MM.1S (cell line): ENCODE measurements around the gene TMPRSS15.

Source experiments
- DNase-seq: peaks from one replicate; pipeline ENCODE4 v3.0.0-alpha.2; 2015
- H2AFZ ChIP-seq: fragments of 300-600 bp; sonication (generic); 2 replicates; pipeline ENCODE4 v1.6.0; 2016; ENCODE audit warnings: antibody characterized with exemption, low read length
- H3F3A ChIP-seq: fragments of 300-600 bp; sonication (generic); 2 replicates; pipeline ENCODE4 v1.6.1; 2016; ENCODE audit warnings: mild to moderate bottlenecking, antibody characterized with exemption, low read length, moderate library complexity, mixed read lengths; ENCODE audit not compliant: insufficient read depth
- H3K27ac ChIP-seq: fragments of 300-600 bp; sonication (generic); 2 replicates; pipeline ENCODE4 v1.5.1; 2016; ENCODE audit warnings: mild to moderate bottlenecking, low read length
- H3K27me3 ChIP-seq: fragments of 300-600 bp; sonication (generic); replicated peaks from 2 replicates; pipeline ENCODE4 v1.6.0; 2016; ENCODE audit warnings: low read length; ENCODE audit not compliant: insufficient read depth
- H3K36me3 ChIP-seq: fragments of 300-600 bp; sonication (generic); replicated peaks from 2 replicates; pipeline ENCODE4 v1.6.1; 2016; ENCODE audit warnings: mild to moderate bottlenecking, low read length, mixed read lengths; ENCODE audit not compliant: insufficient read depth
- H3K4me1 ChIP-seq: fragments of 300-600 bp; sonication (generic); 2 replicates; pipeline ENCODE4 v1.6.1; 2016; ENCODE audit warnings: low read length, mixed read lengths
- H3K4me2 ChIP-seq: fragments of 300-600 bp; sonication (generic); 2 replicates; pipeline ENCODE4 v1.6.0; 2016; ENCODE audit warnings: low read depth, low read length
- H3K4me3 ChIP-seq: fragments of 300-600 bp; sonication (generic); 2 replicates; pipeline ENCODE4 v1.5.1; 2016; ENCODE audit warnings: low read length, mixed read lengths
- H3K79me2 ChIP-seq: fragments of 300-600 bp; sonication (generic); 2 replicates; pipeline ENCODE4 v1.6.1; 2016; ENCODE audit warnings: mixed run types, low read length, mixed read lengths
- H3K9ac ChIP-seq: fragments of 300-600 bp; sonication (generic); 2 replicates; pipeline ENCODE4 v1.6.1; 2016; ENCODE audit warnings: low read length, mixed read lengths
- H3K9me2 ChIP-seq: fragments of 300-600 bp; sonication (generic); replicated peaks from 2 replicates; pipeline ENCODE4 v1.6.1; 2016; ENCODE audit warnings: mild to moderate bottlenecking, low read length, mixed read lengths; ENCODE audit not compliant: insufficient read depth
- H3K9me3 ChIP-seq: fragments of 300-600 bp; sonication (generic); replicated peaks from 2 replicates; pipeline ENCODE4 v1.6.1; 2016; ENCODE audit warnings: mild to moderate bottlenecking, low read length, mixed read lengths; ENCODE audit not compliant: insufficient read depth
- H4K20me1 ChIP-seq: fragments of 300-600 bp; sonication (generic); 2 replicates; pipeline ENCODE4 v1.6.1; 2016; ENCODE audit warnings: mild to moderate bottlenecking, low read length, moderate library complexity, mixed read lengths; ENCODE audit not compliant: insufficient read depth
- CTCF ChIP-seq: fragments of 300-600 bp; sonication (generic); IDR thresholded peaks from 2 replicates; pipeline ENCODE4 v1.5.1; 2016; ENCODE audit warnings: antibody characterized with exemption, low read length, mixed read lengths
- EZH2 ChIP-seq: fragments of 300-600 bp; sonication (generic); optimal IDR thresholded peaks from 2 replicates; pipeline ENCODE3; 2017; ENCODE audit warnings: low read depth, mild to moderate bottlenecking, antibody characterized with exemption, low read length, mixed read lengths
- EZH2phosphoT487 ChIP-seq: fragments of 300-600 bp; sonication (generic); IDR thresholded peaks from 2 replicates; pipeline ENCODE4 v1.6.1; 2018; ENCODE audit warnings: antibody characterized with exemption, low read length

The TMPRSS15 gene

GRCh38 chr21:18248171-18248570 is 155.4 kb downstream of the TMPRSS15 start:
- no peak for TF ChIP-seq EZH2phosphoT487
- no peak for TF ChIP-seq EZH2
- no peak for TF ChIP-seq CTCF
- H3K27me3 ChIP-seq = no peaks in the 10 kb centered on the region
- H3K9me3 ChIP-seq = no peaks in the 10 kb centered on the region
- H3K4me3 ChIP-seq = no peak overlapping the region
- H3K9ac ChIP-seq = no peak overlapping the region
- peaks cover 6% of the 10 kb centered on the region; the same call in 1 of the 2 replicates for H3F3A ChIP-seq
- no peaks in the 10 kb centered on the region for H4K20me1 ChIP-seq
- no peaks in the 10 kb centered on the region for H3K9me2 ChIP-seq
- no peak for DNase-seq
- H3K36me3 ChIP-seq = no peaks in the 10 kb centered on the region
- H3K4me2 ChIP-seq = no peak overlapping the region
- H3K79me2 ChIP-seq = no peaks in the 10 kb centered on the region
- H3K27ac ChIP-seq = no peak overlapping the region
- H2AFZ ChIP-seq = no peak overlapping the region
- peaks cover 9% of the 10 kb centered on the region for H3K4me1 ChIP-seq

- Histone ChIP-seq H3F3A (peaks cover 6% of the 10 kb centered on the region; the same call in 1 of the 2 replicates), H3K9me3 (no peaks in the 10 kb centered on the region), H3K4me2 (no peak overlapping the region), H3K4me1 (peaks cover 9% of the 10 kb centered on the region), H3K27ac (no peak overlapping the region), H3K4me3 (no peak overlapping the region), H2AFZ (no peak overlapping the region), H3K9me2 (no peaks in the 10 kb centered on the region), H3K36me3 (no peaks in the 10 kb centered on the region), H3K79me2 (no peaks in the 10 kb centered on the region), H3K9ac (no peak overlapping the region), H4K20me1 (no peaks in the 10 kb centered on the region), H3K27me3 (no peaks in the 10 kb centered on the region)
- TF ChIP-seq CTCF (no peak), EZH2phosphoT487 (no peak), EZH2 (no peak)
- no peak for DNase-seq
These were observed 158.1 kb downstream of the TMPRSS15 start for GRCh38 chr21:18245464-18245967.

- TF ChIP-seq EZH2 (no peak), EZH2phosphoT487 (no peak), CTCF (no peak)
- Histone ChIP-seq H3K9ac (no peak within 1 kb of the TSS), H3K4me1 (peaks cover 7% of the 10 kb centered on the region), H3K27me3 (no peaks in the 10 kb centered on the region), H3K4me2 (no peak within 1 kb of the TSS), H3F3A (peaks cover 4% of the 10 kb centered on the region; the same call in 1 of the 2 replicates), H3K79me2 (no peaks in the 10 kb centered on the region), H3K27ac (no peak within 1 kb of the TSS), H2AFZ (no peak within 1 kb of the TSS), H3K9me3 (no peaks in the 10 kb centered on the region), H3K9me2 (no peaks in the 10 kb centered on the region), H4K20me1 (no peaks in the 10 kb centered on the region), H3K36me3 (no peaks in the 10 kb centered on the region), H3K4me3 (no peak within 1 kb of the TSS)
- no peak for DNase-seq
These were observed 158.7 kb downstream of the TMPRSS15 start, which contains the start of gene CHODL for GRCh38 chr21:18244671-18245463. CHODL (plus strand) TSS chr21:18244833; CDS start chr21:18245224, 391 bp downstream.
